Amygdala (tissue), 56 donors: Measurements from ENCODE around the gene EGF.

Experiments used
- DNase-seq, 56 donors: peaks; one replicate each; lab custom pipeline; 2025; lab: John Stamatoyannopoulos, UW

Gene EGF

GRCh38 chr4:109989044-109989443, 76.4 kb downstream of the EGF start:
- no peak for DNase-seq

DNA sequence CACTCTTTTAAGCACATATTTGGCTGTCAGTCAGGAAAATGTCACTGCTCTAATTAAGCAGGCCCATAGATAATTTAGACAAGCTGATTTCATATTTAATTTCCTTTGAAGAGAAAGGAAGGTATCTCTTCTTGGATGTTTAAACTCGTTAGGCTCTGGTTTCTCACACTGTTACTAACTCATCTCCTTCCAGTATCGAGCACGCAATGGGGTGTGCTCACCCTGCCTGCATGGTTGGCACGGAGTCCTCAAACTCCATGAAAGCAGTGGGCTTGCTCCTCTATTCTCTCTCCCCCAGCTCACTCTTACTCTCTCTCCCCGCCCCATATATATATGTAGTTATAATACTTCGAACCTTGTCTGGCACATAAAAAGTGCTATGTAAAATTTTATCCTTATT, 76.9 kb downstream of the EGF start:
- DNase-seq, result no peak

GRCh38 chr4:109990261-109991257, 77.9 kb downstream of the EGF start:
- no peak for DNase-seq

GRCh38 chr4:109993116-109993515, 80.4 kb downstream of the EGF start:
- no peak for DNase-seq

- no peak for DNase-seq
Observed at GRCh38 chr4:109994415-109994827, 81.7 kb downstream of the EGF start.

DNA sequence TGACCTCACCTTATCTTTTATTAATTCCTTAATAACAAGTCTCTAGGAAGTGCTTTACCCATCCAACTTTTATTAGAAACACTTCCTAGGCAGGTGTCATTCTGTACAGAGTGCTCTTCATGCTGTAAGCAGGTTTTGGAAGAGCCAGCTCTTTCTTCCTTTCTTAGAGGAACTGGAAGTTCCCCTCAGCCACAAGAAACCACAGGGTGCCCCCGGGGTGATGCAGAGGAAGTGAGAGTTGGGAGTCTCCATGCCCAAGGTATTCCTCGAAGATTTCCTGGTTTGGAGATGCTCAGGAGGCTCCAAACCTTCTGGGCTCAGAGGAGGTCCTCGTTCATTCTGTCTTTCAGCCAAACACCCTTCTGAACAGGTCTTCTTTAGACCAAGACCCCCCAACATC, 83.8 kb downstream of the EGF start:
- DNase-seq, result peak in 3 of 56 donors; percentile 7 to 11 (median 8)

- peak in 3 of 56 donors; percentile 1 to 52 (median 4) for DNase-seq
Observed at GRCh38 chr4:109998867-109999584, 86.3 kb downstream of the EGF start.

DNA sequence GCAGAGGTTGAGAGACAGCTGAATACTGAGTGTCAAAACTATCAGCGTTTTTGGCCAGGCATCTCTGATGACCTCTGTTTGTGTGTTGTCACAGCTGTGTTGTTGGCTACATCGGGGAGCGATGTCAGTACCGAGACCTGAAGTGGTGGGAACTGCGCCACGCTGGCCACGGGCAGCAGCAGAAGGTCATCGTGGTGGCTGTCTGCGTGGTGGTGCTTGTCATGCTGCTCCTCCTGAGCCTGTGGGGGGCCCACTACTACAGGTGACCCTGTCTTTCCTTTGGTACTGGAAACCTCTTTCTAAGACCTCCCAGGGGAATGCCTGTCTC, 86.9 kb downstream of the EGF start:
- DNase-seq, result no peak

DNA sequence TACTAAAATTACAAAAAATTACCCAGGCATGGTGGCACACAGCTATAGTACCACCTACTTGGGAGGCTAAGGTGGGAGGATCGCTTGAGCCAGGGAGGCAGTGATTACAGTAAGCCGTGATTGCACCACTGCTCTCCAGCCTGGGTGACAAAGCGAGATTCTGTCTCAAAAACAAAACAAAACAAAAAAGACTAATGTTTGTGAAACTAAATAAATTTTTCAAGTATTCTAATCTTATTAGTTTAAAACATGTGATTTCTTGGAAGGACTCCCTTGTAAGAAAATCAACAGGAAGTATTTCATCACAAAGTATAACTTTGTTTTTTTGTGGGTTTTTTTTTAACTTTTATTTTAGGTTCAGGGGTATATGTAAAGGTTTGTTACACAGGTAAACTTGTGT, 89.6 kb downstream of the EGF start:
- DNase-seq, result no peak

DNA sequence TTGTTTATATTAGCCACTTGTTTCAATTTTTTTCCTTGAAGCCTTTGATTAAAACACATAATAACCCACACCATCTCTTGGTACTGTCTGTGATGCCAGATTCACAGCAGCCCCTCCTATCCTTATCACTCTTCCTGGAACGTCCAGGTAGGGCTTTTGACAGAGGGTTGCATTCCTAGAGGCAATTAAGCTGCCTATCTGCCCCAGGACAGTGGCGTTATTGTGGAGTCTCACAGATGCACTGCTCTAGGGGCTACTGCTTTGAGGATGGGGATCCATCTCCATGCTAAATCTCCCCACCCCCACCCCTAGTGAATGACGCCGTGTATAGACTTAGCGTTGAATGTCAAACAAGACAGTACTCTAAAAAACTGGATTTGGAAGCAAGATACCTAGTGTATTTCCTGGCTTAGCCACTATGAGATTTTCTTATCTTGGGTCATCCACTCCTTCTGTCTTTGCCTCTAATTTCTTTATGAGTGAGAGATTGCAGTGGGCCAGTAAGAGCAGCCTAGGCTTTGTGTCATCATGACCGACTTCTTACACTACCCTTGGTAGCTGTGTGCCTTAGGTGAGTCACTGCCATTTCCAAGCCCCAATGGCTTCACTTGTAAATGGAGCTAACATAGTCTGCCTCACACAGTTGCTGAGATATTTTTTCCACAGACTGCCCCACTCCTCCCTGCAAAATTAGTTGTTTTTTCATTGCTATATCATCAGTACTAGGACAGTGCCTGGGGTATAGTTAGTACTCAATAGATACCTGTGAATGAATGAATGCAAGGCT, 90.9 kb downstream of the EGF start:
- DNase-seq, result no peak

- no peak for DNase-seq
Observed at GRCh38 chr4:110004556-110004955, 91.9 kb downstream of the EGF start.

- DNase-seq, result peak in 1 of 56 donors; percentile 41
Observed at GRCh38 chr4:110005461-110006056, 92.9 kb downstream of the EGF start.

DNA sequence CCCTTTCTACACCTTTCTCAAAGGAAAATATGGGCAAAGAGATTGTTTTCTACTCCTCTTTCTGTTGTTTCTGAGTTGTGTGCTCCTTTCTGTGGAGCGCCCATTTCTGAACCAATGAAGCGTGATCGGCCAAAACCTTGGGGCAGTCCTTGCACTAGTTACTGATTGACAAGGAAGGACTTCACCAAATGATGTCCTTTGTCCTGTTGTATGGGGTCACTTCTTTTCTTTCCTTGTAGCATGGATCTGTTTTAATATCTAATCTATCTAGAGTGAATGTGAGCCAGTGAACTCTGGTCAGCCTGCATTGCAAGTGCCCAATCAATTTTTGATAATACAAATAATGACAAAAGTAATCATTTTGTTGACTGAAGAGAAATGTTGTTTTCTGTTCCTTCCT, 94.5 kb downstream of the EGF start:
- no peak for DNase-seq

GRCh38 chr4:110008540-110008939, 95.9 kb downstream of the EGF start:
- no peak for DNase-seq

GRCh38 chr4:110009550-110009949, 96.9 kb downstream of the EGF start:
- DNase-seq, result no peak

DNA sequence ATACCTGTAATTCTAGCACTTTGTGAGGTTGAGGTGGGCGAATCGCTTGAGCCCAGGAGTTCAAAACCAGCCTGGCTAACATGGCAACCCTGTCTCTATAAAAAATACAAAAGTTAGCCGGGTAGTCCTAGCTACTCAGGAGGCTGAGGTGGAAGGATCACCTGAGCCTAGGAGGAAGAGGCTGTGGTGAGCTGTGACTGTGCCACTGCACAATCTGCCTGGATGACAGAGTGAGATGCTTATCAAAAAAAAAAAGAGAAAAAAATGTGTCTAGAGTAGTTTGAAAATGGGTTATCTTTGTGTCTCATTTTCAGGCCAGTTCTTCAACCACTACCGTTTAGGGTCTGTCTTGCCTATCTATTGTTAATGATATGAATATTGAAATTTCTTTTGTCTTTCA, 98.1 kb downstream of the EGF start:
- DNase-seq, result no peak

DNA sequence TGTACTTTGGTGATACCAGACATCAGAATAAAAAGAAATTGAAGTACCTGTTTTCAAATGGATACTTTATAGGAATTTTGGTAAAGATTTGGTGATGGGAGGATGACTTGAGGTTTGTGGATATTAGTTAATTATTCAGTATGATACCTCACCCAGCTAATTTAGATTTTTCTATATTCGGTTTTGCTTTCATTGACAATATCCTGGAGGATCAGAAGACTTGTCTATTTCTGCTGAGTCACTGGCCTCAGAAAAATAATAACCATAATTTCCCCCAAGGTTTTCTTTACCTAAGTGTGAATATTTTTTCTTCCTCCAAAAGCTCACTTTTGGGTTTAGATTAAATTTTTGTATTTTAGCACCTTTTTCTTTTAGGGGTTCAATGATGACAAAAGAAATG, 100.2 kb downstream of the EGF start:
- no peak for DNase-seq

DNA sequence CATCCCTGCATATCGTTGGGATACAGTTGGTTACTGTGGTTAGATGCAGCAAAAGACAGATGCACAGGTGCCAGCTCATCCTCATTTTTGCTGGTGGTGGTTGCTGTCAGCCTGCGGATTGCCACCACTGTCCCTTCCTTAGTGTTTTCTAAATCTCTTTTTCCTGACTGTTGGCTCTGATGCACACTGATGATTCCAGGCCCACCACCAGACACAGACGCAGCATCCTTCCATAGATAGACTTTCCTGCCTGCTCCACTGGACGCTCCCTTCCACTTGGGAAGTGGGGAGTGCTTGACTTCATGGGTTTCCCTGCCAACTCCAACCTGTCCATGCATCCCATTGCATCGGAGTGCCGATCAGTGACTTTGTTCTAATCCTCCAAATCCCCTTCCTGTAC, 101.5 kb downstream of the EGF start:
- DNase-seq, result no peak

DNA sequence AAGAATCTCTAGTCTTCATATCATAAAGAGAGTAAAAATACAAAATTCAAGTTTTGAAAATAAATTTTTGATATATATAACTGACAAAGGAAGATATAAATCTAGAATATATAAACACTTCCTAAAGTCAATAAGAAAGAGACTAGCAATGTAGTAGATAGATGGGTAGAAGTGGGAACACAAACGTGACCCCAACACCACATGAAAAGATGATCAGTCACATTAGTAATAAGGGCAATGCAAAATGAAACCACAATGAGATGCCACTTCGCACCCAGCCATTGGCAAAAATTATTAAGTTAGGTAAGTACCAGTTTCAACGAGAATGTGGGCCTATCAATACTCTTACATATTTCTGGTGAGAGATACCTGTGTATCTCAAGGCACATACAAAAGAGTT, 106.5 kb downstream of the EGF start:
- DNase-seq, result no peak

- DNase-seq, result no peak
Observed at GRCh38 chr4:110020139-110020538, 107.5 kb downstream of the EGF start.
